ENCODE measurements around the gene SEC22C. TPM values are rescaled to one million over a fixed set of nuclear protein-coding genes. Genes with fewer than 3 reads are reported as not detected.

The SEC22C gene
- total RNA-seq, 1 donor from 2014 or later = 49.6 TPM

- no peaks in the 10 kb centered on the region for H3K9me3 Mint-ChIP-seq (ENCODE audit: unreplicated experiment)
- peaks cover 19% of the 10 kb centered on the region for H3K4me1 Mint-ChIP-seq (ENCODE audit: unreplicated experiment)
- H3K4me3 Mint-ChIP-seq (ENCODE audit: unreplicated experiment) = peak overlapping the region; percentile 63
- peak overlapping the region; percentile 76 for H3K27ac Mint-ChIP-seq (ENCODE audit: unreplicated experiment)
- H3K36me3 Mint-ChIP-seq (ENCODE audit: low read depth, unreplicated experiment) = no peaks in the 10 kb centered on the region
- no peak for DNase-seq (ENCODE audit: low spot score)
- peaks cover 8% of the 10 kb centered on the region for H3K27me3 Mint-ChIP-seq (ENCODE audit: unreplicated experiment)
- no peak for TF ChIP-seq CTCF (IDR thresholded peaks at IDR 0.05; ENCODE audit: unreplicated experiment)
These were observed 65.8 kb downstream of the SEC22C start for GRCh38 chr3:42515976-42516375.

- Mint-ChIP-seq H3K4me1 (ENCODE audit: unreplicated experiment) (peaks cover 17% of the 10 kb centered on the region), H3K27me3 (ENCODE audit: unreplicated experiment) (peaks cover 8% of the 10 kb centered on the region), H3K4me3 (ENCODE audit: unreplicated experiment) (peak overlapping the region; percentile 63), H3K27ac (ENCODE audit: unreplicated experiment) (peak overlapping the region; percentile 76), H3K36me3 (ENCODE audit: low read depth, unreplicated experiment) (no peaks in the 10 kb centered on the region), H3K9me3 (ENCODE audit: unreplicated experiment) (no peaks in the 10 kb centered on the region)
- DNase-seq (ENCODE audit: low spot score) = no peak
- TF ChIP-seq CTCF (IDR thresholded peaks at IDR 0.05; ENCODE audit: unreplicated experiment) = no peak
These were observed 66.3 kb downstream of the SEC22C start for GRCh38 chr3:42515391-42515916.

DNA sequence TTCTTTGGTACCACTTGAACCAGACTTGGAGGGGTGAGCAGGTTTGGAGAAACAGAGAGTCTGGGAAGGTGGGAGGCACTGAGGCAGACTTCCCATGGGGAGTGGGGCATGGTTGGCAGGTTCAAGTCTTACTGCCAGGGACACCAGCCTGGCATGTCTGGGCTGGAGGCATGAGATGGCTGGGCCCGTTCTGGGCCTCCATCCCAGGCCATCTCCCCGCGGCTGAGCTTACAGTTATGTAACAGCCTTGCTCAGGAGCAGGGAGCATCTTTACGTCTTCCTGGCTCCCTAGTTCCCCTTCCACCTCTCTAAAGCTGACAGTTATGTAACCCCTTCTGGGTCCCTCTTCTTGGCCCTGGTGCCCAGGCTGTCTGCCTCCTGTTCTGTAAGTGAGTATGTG lies 66.9 kb downstream of the SEC22C start:
- Mint-ChIP-seq H3K4me3 (ENCODE audit: unreplicated experiment) (no peak overlapping the region), H3K4me1 (ENCODE audit: unreplicated experiment) (peaks cover 18% of the 10 kb centered on the region), H3K36me3 (ENCODE audit: low read depth, unreplicated experiment) (no peaks in the 10 kb centered on the region), H3K27ac (ENCODE audit: unreplicated experiment) (no peak overlapping the region), H3K27me3 (ENCODE audit: unreplicated experiment) (peaks cover 9% of the 10 kb centered on the region), H3K9me3 (ENCODE audit: unreplicated experiment) (no peaks in the 10 kb centered on the region)
- DNase-seq (ENCODE audit: low spot score) = no peak
- TF ChIP-seq CTCF (IDR thresholded peaks at IDR 0.05; ENCODE audit: unreplicated experiment) = no peak

DNA sequence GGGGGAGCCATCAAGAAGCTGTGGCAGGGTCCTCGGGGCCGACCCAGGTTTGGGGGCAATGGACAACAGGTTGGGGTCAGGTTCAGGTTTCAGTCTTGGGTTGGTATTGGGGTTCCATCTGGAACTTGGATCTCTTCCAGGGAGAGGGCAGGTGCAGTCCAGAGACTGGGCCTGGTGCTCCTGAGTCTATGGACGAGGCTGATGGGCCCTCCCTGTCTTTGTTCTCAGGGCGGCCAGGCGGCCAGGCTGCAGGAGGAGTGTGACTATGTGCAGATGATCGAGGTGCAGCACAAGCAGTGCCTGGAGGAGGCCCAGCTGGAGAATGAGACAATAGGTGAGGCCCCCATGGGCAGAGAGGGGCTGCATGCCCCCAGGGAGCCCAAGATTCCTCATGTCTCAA lies 68.2 kb downstream of the SEC22C start:
- Mint-ChIP-seq H3K36me3 (ENCODE audit: low read depth, unreplicated experiment) (no peaks in the 10 kb centered on the region), H3K27ac (ENCODE audit: unreplicated experiment) (no peak overlapping the region), H3K4me3 (ENCODE audit: unreplicated experiment) (no peak overlapping the region), H3K4me1 (ENCODE audit: unreplicated experiment) (peaks cover 20% of the 10 kb centered on the region), H3K27me3 (ENCODE audit: unreplicated experiment) (peaks cover 11% of the 10 kb centered on the region), H3K9me3 (ENCODE audit: unreplicated experiment) (no peaks in the 10 kb centered on the region)
- no peak for DNase-seq (ENCODE audit: low spot score)
- no peak for TF ChIP-seq CTCF (IDR thresholded peaks at IDR 0.05; ENCODE audit: unreplicated experiment)

- H3K9me3 Mint-ChIP-seq (ENCODE audit: unreplicated experiment) = no peaks in the 10 kb centered on the region
- no peaks in the 10 kb centered on the region for H3K36me3 Mint-ChIP-seq (ENCODE audit: low read depth, unreplicated experiment)
- peaks cover 20% of the 10 kb centered on the region for H3K4me1 Mint-ChIP-seq (ENCODE audit: unreplicated experiment)
- no peak overlapping the region for H3K27ac Mint-ChIP-seq (ENCODE audit: unreplicated experiment)
- no peak overlapping the region for H3K4me3 Mint-ChIP-seq (ENCODE audit: unreplicated experiment)
- no peak for DNase-seq (ENCODE audit: low spot score)
- H3K27me3 Mint-ChIP-seq (ENCODE audit: unreplicated experiment) = peaks cover 11% of the 10 kb centered on the region
- no peak for TF ChIP-seq CTCF (IDR thresholded peaks at IDR 0.05; ENCODE audit: unreplicated experiment)
These were observed 68.6 kb downstream of the SEC22C start for GRCh38 chr3:42513121-42513520.

Data from endothelial cell (in vitro differentiated cells).